ENCODE measurements around the gene BPIFB1.

Gene BPIFB1

GRCh38 chr20:33298391-33298790 lies 15.4 kb downstream of the BPIFB1 start:
- no peak for DNase-seq (ENCODE audit: low spot score)

DNA sequence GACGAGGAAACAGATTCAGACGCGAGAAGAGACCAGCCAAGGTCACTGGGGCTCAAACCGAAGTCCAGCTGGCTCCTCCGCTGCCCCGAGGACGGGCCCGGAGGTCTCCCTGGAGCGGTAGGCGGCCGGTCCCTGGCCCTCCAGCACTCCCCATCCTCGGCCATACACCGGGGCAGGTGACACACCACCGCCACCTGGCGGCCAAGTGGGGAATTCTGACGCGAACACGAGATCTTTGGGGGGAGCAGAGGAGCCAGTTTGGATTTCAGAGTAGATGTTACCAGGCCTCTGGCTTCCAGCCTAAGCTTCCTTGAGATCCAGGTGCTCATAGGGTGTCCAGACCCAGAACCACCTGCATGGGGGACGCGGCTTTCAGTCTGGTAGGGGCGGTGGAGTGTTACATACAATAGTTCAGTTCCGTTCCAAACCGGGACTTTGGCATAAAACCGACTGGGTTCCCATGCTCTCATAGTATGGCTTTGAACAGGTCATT lies 16.1 kb downstream of the BPIFB1 start:
- peak; percentile 85 for DNase-seq (ENCODE audit: low spot score)

DNA sequence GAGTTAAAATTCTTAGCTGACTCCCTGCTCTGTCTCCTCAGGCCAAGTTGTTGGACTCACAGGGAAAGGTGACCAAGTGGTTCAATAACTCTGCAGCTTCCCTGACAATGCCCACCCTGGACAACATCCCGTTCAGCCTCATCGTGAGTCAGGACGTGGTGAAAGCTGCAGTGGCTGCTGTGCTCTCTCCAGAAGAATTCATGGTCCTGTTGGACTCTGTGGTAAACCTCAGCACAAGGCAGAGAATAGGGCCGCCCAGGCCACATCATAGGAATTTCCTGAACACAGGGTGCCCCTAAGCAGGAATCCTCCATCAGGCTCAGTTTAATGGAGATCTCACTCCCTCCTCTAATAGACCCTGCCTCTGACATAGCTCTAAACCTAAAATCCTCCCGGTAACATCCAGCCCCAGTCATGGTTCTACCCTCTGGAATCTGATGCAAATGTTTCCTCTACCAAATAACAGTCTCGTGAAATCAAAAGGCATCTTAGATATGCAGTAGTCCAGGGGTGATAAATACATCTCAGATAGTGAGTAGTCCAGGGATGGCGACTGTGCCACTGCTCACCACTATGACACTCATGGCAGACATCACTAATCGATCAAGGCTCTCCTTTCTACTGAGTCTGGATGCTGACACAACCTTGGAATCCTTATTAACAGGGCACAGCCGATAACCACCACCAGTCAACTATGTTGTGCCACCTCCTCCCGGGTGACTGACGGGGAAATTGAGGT lies 18.3 kb downstream of the BPIFB1 start:
- peak; percentile 75 for DNase-seq (ENCODE audit: low spot score)

- no peak for DNase-seq (ENCODE audit: low spot score)
These were observed 20.6 kb downstream of the BPIFB1 start for GRCh38 chr20:33303595-33303994.

DNA sequence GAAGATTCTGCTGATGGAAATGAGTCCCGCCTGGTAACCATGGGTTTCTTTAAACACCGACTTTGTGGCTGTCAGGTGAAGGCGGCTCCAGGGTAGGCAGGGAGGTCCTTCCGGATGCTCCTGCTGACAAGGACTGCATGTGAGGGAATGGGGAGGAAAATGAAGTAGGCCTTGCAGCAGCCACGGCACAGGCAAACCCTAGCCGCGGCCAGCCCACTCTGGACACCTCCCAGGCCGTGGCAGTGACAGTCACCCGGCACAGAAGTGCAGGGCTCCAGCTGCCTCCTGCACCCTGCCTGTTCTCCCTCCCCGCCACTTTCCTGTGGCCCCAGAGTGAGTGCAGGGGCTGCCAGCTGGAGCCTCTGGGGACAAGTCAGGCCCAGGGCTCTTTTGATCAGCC lies 21.0 kb downstream of the BPIFB1 start:
- no peak for DNase-seq (ENCODE audit: low spot score)

- peak; percentile 39 for DNase-seq (ENCODE audit: low spot score)
These were observed 22.6 kb downstream of the BPIFB1 start for GRCh38 chr20:33305589-33306057.

GRCh38 chr20:33306228-33306627 lies 23.2 kb downstream of the BPIFB1 start:
- DNase-seq (ENCODE audit: low spot score): no peak

GRCh38 chr20:33306807-33307206 lies 23.8 kb downstream of the BPIFB1 start:
- DNase-seq (ENCODE audit: low spot score): no peak

DNA sequence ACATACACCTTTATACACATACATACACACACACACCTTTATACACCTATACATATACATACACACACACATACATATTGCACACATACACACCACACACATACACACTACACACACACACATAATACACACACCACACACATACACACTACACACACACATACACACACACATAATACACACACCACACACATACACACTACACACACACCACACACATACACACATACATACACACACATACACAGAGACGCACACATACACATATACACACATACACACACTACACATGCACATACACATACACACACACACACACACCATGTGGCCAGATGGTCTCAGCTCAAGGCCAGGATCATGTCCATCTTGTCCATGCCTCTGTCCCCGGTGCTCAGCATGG lies 25.7 kb downstream of the BPIFB1 start:
- DNase-seq (ENCODE audit: low spot score): no peak

DNA sequence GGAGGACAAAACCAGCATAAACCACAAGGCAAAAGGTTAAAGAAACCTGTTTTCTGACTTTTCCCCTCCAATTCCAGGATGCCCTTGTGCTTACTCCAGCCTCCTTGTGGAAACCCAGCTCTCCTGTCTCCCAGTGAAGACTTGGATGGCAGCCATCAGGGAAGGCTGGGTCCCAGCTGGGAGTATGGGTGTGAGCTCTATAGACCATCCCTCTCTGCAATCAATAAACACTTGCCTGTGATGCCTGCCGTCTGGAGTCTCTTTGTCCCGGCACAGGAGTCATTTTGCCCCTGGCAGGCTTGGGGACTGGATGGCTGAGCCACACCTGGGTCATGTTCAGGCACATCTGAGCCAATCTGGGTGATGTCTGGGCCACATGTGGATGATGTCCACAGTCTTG lies 26.6 kb downstream of the BPIFB1 start:
- DNase-seq (ENCODE audit: low spot score): no peak

DNA sequence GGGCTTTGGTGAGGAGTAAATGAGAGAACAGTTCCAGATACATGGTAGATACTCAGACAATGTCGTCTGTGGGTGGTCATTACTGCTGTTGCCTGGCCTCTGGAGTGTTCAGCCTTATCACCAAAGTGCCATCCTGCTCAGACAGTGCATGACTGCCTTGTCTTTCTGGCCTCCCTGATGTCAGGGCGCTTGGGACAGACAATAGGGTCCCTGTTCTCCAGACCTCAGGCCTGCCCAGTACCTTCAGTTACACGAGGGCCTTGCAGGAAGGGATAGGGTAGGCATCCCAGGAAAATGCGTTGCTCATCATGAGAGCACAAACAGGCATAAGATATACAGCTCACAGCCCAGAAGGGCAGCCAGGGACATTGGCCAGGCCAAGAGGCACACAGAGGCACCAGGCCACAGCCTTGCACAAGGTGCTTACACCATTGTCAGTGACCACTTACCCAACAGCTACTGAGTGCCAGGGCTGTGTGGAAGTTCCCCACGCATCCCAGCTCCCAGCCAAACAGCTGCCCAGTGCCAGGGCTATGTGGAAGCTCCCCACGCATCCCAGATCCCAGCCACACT lies 27.4 kb downstream of the BPIFB1 start:
- DNase-seq (ENCODE audit: low spot score): no peak

GRCh38 chr20:33311011-33311410 lies 28.0 kb downstream of the BPIFB1 start:
- no peak for DNase-seq (ENCODE audit: low spot score)

- no peak for DNase-seq (ENCODE audit: low spot score)
These were observed 29.0 kb downstream of the BPIFB1 start for GRCh38 chr20:33311996-33312395.

DNA sequence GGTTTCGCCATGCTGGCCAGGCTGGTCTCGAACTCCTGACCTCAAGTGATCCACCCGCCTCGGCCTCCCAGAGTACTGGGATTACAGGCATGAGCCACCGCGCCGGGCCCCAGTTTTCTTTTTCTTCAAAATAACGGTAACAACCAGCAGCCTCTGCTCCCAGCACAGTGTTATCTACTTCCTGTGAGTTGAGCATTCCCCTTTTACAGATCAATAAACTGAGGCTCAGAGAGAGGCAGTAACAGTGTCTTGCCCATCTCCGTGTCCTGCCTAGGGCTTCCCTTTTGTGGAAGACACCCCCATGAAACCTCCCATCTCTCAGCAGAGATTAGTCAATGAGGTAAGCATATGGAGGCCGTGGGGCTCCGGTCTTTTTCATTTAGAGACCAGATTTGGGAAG lies 29.6 kb downstream of the BPIFB1 start:
- no peak for DNase-seq (ENCODE audit: low spot score)

GRCh38 chr20:33313686-33314314 lies 30.8 kb downstream of the BPIFB1 start:
- DNase-seq (ENCODE audit: low spot score): no peak

DNA sequence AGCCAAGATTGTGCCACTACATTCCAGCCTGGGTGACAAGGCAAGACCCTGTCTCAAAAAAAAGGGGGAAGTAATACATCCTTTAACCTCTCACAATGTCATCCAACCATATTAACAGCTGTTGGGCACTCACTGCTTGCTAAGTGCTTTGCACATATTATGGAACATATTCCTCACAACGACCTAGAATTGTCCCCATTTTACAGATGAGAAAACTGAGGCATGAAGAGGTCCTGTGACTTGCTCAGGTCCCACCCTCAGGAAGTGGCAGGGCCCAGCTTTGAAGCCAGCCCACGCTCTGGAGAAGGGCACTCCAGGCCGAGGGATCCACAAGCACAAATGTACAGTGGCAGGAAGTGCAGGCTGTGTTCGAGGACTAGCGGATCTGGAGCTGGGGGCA lies 33.3 kb downstream of the BPIFB1 start:
- no peak for DNase-seq (ENCODE audit: low spot score)

DNA sequence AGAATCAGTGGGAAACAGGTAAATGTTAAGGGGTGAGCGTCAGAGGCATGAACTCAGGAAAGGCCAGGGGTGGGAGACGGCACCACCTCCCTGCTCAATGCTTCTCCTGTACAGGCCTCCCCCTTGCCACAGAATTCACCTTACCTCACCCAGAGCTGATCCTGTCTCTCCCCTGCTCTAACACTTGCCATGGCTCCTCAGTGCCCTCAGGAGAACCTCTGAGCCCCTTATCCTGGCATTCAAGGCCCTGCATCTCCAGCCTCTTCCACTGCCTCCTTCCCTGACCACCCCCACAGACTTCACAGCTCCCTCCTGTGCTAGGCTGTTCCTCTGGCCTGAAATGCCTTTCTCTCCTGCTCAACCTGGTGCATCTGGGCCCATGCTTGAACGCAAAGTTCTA lies 33.9 kb downstream of the BPIFB1 start:
- DNase-seq (ENCODE audit: low spot score): no peak

DNA sequence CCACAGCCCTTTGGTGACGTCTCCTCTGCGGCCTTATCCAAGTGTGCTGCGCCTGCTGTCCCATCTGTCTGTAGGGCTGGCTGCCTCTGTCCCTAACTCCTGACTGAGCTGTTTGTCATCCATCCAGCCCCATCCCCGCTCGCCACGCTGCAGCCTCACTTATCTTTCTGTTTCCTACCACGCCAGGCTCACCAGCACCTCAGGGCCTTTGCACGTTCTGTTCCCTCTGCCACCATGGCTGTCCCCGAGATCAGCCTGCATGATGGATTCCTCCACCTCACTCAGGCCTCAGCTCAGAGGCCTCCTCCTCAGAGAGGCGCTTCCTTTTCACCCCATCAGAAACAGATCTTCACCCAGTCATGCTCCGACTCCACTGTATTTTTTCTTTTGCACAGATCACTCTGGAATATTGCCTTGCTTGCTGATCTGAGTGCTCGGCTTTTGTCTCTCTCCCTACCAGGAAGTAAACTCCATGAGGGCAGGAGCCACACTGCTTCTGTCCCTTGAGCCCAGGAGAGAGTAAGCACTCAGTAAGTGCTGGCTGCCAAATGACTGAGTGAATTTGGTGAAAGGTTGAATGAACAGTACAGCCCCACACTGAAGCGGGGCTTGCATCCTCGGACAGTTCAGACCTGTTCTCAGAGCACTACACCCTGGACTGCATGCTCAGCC lies 34.5 kb downstream of the BPIFB1 start:
- no peak for DNase-seq (ENCODE audit: low spot score)

- no peak for DNase-seq (ENCODE audit: low spot score)
These were observed 35.0 kb downstream of the BPIFB1 start for GRCh38 chr20:33318096-33318429.

DNA sequence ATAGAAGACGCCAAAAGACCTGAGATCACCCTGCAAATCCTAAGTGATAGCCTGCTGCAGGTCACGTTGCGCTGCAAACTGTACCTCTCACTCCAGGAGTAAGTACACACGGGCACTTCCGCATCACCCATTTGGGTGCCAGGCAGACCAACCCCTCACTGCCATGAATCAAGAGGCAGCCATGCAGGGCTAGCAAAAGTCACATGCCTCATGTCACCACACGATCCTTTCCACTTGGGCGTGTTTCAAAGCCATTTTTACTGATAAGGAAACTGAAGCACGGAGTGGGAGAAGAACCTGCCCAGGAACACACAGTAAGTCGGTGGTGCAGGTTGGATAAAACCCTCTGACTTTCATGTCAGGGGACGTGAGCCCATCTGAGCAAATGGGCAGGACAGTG lies 37.0 kb downstream of the BPIFB1 start:
- no peak for DNase-seq (ENCODE audit: low spot score)

- DNase-seq (ENCODE audit: low spot score): no peak
These were observed 39.4 kb downstream of the BPIFB1 start for GRCh38 chr20:33322456-33322855.

GRCh38 chr20:33323236-33323635 lies 40.2 kb downstream of the BPIFB1 start:
- no peak for DNase-seq (ENCODE audit: low spot score)

GRCh38 chr20:33325350-33325749 lies 42.3 kb downstream of the BPIFB1 start:
- DNase-seq (ENCODE audit: low spot score): no peak

Data from AG20443 (cell line).